Stimulated activated CD4-positive, alpha-beta T cell treated with anti-CD3 and anti-CD28 coated beads, TNF-alpha, amount 100 ng/mL, for 1 hour (primary cell): ENCODE results near the gene CYP4Z1.
"Not testable (repeated sequence)": the region's sequence is repeated elsewhere in the genome, so short reads cannot be mapped to it uniquely, and the experiment has no call there.

ENCODE experiments used
- DNase-seq, 3 donors: peaks; one replicate each; pipeline ENCODE4 v3.0.0-alpha.2; 2020; ENCODE audit warnings: low read depth in 3 of 3, low spot score in 1 of 3

Gene CYP4Z1

DNA sequence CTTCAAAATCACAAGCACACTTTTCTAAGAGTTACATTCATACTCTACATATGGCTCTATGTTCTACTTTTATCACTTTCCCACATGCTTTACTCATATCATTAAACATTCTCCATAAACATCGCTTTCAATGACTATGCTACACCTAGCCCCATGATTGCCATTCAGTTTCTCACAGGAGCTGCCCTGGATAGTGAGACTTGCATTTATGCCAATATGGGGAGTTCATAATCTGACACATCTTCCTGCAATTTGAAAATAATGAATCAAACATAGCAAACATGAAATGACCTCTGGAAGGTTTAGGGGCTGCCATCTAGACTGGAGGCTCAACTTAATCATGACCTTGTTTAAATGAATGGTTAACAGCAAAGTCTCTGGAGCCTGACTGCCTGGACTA, 61.2 kb downstream of the CYP4Z1 start:
- DNase-seq: no peak

DNA sequence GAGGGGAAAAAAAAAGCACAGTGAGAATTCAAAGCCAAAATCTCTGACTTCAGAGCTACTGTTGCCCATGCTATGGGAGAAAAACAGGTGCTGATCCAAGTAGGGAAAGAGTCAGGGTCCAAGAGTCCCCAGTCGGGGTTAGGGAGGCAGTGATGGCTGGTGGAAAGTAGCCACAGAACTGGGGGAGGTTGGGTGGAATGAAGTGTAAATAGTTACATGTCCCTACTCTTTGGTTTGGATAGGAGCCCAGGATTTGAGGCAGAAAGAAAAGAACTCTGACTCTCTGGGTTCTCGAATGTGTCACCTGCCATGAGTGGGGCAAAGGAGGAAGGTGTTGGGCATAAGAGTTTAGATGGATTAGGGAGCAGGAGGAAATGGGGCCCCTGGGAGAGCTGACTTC, 61.8 kb downstream of the CYP4Z1 start:
- not testable (repeated sequence) for DNase-seq

DNA sequence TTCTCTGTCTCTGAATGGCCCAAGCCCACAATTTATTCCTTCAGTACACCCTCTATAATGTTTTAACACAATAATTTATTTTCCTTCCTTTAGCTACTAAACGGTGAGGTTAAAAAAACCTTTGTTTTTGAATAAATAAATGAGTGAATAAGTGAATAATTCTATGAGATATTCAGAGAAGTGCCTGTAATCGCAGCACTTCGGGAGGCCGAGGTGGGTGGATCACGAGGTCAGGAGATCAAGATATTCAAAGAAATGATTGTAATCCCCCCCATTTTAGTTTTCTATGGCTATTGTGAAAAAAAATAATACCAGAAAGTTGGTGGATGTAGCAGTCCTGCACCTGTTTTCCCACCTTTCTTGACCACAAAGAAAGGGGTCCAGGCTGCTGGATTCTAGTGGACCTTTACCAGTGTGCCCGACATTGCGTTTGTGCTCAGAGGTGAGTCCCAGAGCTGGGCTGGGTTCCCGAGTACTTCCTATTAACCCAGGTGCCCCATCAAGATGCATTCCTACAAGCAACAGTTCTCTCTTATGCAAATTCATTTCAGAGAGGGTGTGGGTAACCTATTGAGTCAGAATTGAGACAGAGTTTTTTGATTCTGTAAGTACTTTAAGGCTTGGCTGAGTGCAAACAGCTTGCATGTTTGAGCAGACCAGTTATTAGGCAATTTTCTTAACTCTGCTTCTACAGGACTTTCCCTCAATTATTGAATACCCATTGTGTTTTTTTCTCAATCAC, 62.6 kb downstream of the CYP4Z1 start:
- not testable (repeated sequence) for DNase-seq

DNA sequence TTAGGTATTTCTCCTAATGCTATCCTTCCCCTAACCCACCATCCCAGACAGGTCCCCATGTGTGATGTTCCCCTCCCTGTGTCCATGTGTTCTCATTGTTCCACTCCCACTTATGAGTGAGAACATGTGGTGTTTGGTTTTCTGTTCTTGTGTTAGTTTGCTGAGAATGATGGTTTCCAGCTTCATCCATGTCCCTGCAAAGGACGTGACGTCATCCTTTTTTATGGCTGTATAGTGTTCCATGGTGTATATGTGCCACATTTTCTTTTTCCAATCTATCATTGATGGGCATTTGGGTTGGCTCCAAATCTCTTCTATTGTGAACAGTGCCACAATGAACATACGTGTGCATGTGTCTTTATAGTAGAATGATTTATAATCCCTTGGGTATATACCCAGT, 65.6 kb downstream of the CYP4Z1 start:
- DNase-seq: not testable (repeated sequence)

DNA sequence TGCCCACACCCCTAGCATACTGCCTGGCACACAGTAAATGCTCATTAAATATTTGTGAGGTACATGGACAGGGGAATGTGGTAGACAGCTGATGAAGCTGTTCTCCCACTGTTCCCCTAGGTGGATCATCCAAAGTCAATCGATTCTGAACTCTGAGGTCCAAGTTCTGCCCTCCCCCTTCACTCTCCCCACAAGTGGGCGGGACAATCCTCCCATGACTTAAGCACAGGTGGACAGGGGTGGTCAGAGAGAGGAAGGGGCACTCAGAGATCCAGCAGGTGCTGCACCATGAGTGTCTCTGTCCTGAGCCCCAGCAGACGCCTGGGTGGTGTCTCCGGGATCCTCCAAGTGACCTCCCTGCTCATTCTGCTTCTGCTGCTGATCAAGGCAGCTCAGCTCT, 70.2 kb downstream of the CYP4Z1 start, which contains the start of gene CYP4A22:
Gene CYP4A22 (plus strand): TSS at position 244 of the 400 bp plus-strand sequence. CDS start 45 bp downstream, at position 289.
- DNase-seq: no peak

DNA sequence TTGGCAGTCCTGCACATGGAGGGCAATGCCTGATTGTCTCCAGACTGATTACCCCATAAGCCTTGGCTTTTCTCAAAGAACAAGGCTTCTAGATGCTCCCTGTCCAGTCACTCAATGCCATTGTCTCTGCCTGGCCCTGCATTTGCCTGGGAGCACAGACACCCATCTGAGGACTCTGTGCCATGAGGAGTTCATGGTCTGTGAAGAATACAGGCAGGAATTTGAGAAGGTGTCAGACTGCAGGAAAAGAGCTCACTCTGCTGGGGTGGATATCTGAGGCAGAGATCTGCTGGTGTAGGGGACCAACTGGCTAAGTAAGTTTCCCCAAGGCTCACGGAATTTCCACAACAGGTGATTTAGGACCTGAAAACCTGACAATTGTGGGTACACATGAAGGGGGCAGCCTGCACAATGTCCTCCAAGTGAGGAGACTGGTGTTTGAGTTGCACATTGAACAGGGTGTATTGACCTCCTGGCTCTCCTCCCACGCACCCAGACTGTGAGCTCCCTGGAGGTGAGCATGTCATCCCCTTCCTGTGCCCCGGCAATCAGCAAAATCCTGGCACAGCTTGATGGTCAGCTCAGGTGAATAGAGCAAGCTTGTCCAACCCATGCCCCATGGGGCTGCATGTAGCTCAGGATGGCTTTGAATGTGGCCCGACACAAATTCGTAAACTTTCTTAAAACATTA, 71.0 kb downstream of the CYP4Z1 start:
- DNase-seq: no peak

DNA sequence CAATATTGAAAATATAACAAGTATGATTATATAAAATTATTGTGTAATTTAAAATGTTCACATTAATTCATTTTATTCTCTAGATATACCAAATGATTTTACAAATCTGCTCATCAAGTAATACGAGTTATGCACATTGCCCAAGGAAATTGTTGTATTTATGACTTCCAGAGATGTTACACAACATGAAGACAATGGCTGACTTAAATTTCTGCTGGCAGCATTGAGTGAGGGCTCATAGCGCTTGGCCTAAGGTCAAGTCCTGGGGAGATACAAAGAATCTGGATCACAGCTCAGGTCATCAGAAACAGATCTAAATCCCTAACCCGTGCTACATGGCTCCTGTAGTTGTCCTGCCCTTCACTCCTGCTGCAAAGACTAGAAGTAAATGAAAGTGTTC, 73.3 kb downstream of the CYP4Z1 start:
- not testable (repeated sequence) for DNase-seq

DNA sequence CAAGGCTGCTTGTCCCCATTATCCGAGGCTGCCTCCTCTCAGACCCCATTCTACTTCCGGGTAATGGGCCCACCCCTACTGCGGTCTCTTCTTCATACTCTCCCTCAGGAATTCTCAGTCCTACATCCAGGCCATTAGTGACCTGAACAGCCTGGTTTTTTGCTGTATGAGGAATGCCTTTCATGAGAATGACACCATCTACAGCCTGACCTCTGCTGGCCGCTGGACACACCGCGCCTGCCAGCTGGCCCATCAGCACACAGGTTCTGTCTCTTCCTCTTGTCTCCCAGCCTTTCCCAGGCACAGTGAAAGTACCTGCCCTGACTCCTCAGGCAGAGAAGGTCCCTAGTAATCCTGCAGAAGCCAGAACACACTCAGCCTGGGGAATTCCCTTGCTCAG, 76.6 kb downstream of the CYP4Z1 start:
- DNase-seq: not testable (repeated sequence)

DNA sequence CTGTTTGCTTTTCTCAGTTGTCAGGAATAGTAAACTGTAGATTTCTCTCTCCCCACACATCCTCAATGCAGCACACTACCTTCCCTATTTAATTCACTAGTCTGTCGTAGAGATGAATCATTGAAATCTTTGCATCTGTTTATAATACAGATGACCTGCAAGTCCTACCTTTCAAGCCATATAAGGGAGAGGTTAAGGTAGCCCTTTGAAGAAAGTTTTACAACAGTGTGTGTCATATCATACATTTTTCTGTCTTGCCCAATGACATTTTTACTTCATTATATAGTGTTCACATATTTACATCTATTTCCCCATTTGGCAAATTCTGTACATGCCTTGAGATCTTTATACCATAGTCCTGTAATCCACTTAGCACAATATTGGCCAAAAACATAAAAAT, 79.5 kb downstream of the CYP4Z1 start:
- not testable (repeated sequence) for DNase-seq

DNA sequence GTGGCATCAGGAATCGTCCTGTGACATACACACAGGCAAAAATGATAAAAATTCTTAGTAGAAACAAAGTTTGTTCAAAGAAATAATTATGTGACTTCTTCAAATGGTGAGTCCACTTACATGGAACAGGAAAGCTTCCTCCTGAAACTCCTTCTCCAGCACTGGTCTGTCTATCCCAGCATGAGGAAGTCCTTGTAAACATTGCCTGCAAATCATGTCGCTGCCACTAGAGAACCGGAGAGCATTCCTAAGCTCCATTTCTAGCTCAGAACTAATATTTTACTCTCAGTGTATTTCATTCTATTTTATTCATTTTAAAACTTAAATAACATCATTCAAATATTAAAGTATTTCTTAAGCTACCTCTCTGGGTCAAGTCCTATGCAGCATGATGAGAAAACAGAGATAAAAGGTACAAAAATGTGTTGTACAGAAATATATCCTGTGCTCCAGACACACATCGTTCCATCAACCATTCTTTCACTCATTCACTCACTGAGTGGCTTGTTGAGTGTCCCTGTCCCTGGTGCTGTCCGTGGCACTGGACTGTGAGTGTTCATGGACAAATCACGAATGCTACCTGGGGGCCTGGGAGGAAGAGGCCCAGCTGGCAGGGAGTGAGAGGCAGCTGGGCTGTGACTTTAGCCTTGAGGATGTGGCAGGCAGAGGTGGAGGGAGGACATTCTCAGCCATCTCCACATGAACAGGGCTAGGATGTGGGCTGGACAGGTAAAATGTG, 80.2 kb downstream of the CYP4Z1 start:
- no peak for DNase-seq

DNA sequence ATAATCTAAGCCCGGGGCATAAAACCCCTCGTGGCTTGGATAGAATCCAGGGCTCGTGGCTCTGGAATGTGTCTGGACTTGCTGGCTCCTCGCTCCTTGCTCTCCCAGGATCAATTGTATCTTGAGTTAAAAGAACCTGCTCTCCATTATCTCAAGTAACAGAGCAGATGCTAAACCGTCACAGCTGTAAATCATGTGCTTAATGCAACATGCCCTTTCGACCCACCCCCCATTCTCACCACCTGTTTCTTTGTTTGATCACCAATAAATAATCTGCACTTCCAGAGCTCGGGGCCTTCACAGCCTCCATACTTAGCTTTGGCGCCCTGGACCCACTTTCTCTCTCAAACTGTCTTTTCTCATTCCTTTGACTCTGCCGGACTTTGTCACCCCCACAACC, 82.1 kb downstream of the CYP4Z1 start:
- not testable (repeated sequence) for DNase-seq

DNA sequence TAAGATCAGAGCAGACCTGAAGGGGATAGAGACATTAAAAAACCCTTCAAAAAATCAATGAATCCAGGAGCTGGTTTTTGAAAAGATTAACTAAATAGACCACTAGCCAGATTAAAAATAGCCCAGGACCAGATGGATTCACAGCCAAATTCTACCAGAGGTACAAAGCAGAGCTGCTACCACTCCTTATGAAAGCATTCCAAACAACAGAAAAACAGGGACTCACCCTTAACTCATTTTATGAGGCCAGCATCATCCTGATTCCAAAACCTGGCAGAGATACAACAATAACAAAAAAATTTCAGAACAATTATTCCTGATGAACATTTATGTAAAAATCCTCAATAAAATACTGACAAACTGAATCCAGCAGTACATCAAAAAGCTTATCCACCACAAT, 89.4 kb downstream of the CYP4Z1 start:
- DNase-seq: not testable (repeated sequence)

DNA sequence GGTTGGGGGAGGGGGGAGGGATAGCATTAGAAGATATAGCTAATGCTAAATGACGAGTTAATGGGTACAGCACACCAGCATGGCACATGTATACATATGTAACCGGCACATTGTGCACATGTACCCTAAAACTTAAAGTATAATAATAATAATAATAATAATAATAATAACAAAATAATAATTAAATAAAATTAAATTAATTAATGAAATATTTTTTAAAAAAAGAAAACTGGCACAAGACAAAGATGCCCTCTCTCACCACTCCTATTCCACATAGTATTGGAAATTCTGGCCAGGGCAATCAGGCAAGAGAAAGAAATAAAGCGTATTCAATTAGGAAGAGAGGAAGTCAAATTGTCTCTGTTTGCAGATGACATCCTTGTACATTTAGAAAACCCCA, 90.9 kb downstream of the CYP4Z1 start:
- DNase-seq: not testable (repeated sequence)

DNA sequence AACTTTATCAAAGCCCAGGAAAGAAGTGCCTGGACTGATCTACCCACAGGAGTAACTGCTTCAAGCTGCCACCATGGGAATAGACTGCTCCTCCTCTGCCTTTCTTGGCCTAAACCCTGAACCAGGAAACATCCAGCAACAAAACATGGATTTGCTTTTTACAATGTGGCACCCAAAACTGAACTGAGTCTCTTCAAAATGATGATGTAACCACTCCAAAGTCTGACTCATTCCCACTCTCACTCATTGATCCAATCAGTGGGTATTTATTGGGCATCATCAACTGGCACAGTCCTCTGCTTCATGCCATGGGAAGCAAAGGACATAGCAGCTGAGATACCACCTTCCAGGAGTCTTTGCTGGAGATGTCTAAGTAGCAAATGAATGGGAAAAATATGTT, 93.7 kb downstream of the CYP4Z1 start:
- DNase-seq: no peak

DNA sequence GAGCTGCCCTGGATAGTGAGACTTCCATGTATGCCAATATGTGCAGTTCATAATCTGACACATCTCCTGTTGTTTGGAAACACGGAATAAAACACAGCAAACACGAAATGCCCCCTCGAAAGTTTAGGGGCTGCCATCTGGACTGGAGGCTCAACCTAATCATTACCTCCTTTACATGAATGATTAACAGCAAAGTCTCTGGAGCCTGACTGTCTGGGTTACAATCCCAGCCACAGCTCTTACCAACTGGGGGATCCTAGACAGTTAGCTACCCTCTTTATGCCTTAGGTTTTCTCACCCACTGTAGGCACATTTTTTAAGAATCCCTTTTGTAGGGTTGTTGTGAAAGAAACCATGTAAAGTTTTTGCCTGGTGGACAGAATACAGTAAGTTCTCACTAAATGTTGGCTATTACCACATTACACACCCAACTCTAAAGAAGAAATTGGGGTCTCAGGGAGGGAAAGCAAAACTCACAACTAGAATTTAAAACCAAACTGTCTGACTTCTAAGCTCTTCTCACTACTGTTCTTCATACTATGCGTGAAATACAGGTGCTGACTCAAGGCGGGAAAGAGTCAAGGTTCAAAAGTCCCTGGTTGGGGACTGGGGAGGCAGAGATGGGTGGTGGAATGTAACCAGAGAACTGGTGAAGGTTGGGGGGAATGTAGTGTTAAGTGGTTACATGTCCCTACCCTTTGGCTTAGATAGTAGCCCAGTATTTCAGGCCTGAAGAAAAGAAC, 94.4 kb downstream of the CYP4Z1 start:
- DNase-seq: no peak

DNA sequence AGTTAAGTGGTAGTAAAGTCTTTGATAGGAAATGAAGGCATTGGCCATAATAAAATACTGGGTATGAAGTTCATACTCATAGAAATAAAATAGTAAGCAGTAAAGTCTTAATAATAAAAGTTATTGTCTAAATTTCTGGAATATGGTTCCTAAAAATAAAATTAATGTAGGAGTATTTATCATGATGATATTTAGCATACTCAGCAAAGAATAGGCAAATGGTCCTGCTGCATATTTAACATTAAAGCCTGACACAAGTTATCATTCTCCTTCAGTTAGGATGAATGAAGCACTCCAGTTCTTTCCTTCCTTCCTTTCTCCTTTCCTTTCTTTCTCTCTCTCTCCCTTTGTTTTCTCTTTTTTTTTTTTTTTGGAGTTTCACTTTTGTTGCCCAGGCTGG, 97.5 kb downstream of the CYP4Z1 start:
- no peak for DNase-seq
